ENCODE measurements around the gene NAGS. TPM values are rescaled to one million over a fixed set of nuclear protein-coding genes. Genes with fewer than 3 reads are reported as not detected.
"Not testable (repeated sequence)": the region's sequence is repeated elsewhere in the genome, so short reads cannot be mapped to it uniquely, and the experiment has no call there.

NAGS gene
- total RNA-seq, 1 donor from 2014 or later = 48.2 TPM

- intact Hi-C loops (cut with DNase I) = no loop called here
- no peaks in the 10 kb centered on the region for H3K36me3 ChIP-seq
- H3K4me3 ChIP-seq = no peak overlapping the region
- H3K4me1 ChIP-seq = no peaks in the 10 kb centered on the region
- no peaks in the 10 kb centered on the region for H3K27me3 ChIP-seq
- no peak for DNase-seq (ENCODE audit: low spot score in 2 of 2)
- H3K9me3 ChIP-seq = no peaks in the 10 kb centered on the region
- no peak for TF ChIP-seq CTCF (IDR thresholded peaks at IDR 0.05)
- no peak overlapping the region for H3K27ac ChIP-seq
Measured at GRCh38 chr17:43966276-43966675, 38.1 kb upstream of the NAGS start.

GRCh38 chr17:43967251-43967875 lies 37.1 kb upstream of the NAGS start:
- TF ChIP-seq CTCF (IDR thresholded peaks at IDR 0.05) = no peak
- intact Hi-C loops (cut with DNase I) = no loop called here
- no peak for DNase-seq (ENCODE audit: low spot score in 2 of 2)
- no peak overlapping the region for H3K27ac ChIP-seq
- no peaks in the 10 kb centered on the region for H3K36me3 ChIP-seq
- no peaks in the 10 kb centered on the region for H3K4me1 ChIP-seq
- no peaks in the 10 kb centered on the region for H3K9me3 ChIP-seq
- H3K4me3 ChIP-seq = no peak overlapping the region
- no peaks in the 10 kb centered on the region for H3K27me3 ChIP-seq

GRCh38 chr17:43970366-43970765 lies 34.1 kb upstream of the NAGS start:
- no peak overlapping the region for H3K27ac ChIP-seq
- intact Hi-C loops (cut with DNase I) = no loop called here
- H3K4me1 ChIP-seq = no peaks in the 10 kb centered on the region
- DNase-seq (ENCODE audit: low spot score in 2 of 2) = no peak
- no peak for TF ChIP-seq CTCF (IDR thresholded peaks at IDR 0.05)
- H3K27me3 ChIP-seq = no peaks in the 10 kb centered on the region
- H3K9me3 ChIP-seq = no peaks in the 10 kb centered on the region
- no peak overlapping the region for H3K4me3 ChIP-seq
- no peaks in the 10 kb centered on the region for H3K36me3 ChIP-seq

GRCh38 chr17:43971436-43971835 lies 33.0 kb upstream of the NAGS start:
- DNase-seq (ENCODE audit: low spot score in 2 of 2); H3K9me3 ChIP-seq; H3K27ac ChIP-seq; H3K4me1 ChIP-seq; intact Hi-C loops (cut with DNase I); H3K36me3 ChIP-seq; H3K4me3 ChIP-seq; H3K27me3 ChIP-seq: not testable (repeated sequence)

- H3K36me3 ChIP-seq; DNase-seq (ENCODE audit: low spot score in 2 of 2); H3K4me3 ChIP-seq; H3K4me1 ChIP-seq; H3K27me3 ChIP-seq; intact Hi-C loops (cut with DNase I); H3K9me3 ChIP-seq; H3K27ac ChIP-seq: not testable (repeated sequence)
Measured at GRCh38 chr17:43972444-43973212, 31.8 kb upstream of the NAGS start.

GRCh38 chr17:43974382-43975266 lies 29.8 kb upstream of the NAGS start:
- Histone ChIP-seq H3K9me3 (no peaks in the 10 kb centered on the region), H3K27me3 (no peaks in the 10 kb centered on the region), H3K4me1 (no peaks in the 10 kb centered on the region), H3K4me3 (no peak overlapping the region), H3K36me3 (no peaks in the 10 kb centered on the region), H3K27ac (no peak overlapping the region)
- DNase-seq (ENCODE audit: low spot score in 2 of 2) = no peak
- intact Hi-C loops (cut with DNase I) = no loop called here
- no peak for TF ChIP-seq CTCF (IDR thresholded peaks at IDR 0.05)

Data from ascending aorta (tissue), 2 donors.